ENCODE data around the gene JMJD4. TPM values are rescaled to one million over a fixed set of nuclear protein-coding genes. Genes with fewer than 3 reads are reported as not detected.
"Not testable (repeated sequence)": the region's sequence is repeated elsewhere in the genome, so short reads cannot be mapped to it uniquely, and the experiment has no call there.

The JMJD4 gene
- polyA plus RNA-seq, 4 donors: 8.4 to 14.7 (median 11.1) TPM

DNA sequence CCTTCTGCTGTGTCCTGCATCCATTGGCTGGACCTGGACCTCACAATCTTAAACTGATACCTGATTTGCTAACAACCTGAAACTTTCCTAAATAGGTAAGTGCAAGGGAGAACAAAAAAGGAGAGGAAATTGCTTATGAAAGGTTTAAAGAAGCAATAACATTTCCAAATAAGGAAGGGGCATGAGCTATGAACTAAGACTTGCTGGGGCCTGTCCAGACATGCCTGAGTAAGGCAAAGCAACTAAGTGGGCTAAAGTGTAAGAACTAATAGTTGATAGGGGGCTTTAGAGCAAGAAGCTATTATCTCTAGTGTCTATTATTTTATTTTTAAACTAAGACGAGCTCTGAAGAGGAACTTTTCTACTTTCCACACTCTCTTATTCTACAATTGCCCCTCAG, 11.6 kb downstream of the JMJD4 start:
- DNase-seq (no peak), FAIRE-seq (no peak)
- Histone ChIP-seq H3K4me3 (ENCODE audit: low read depth in 1 of 3, low read length in 3 of 3) (no peak overlapping the region), H3K27me3 (ENCODE audit: control insufficient read depth in 3 of 3, insufficient read depth in 3 of 3, low read length in 3 of 3) (peaks cover 0 to 4% (median 0%) of the 10 kb centered on the region in 3 donors), H3K9me3 (ENCODE audit: control insufficient read depth in 2 of 2, insufficient read depth in 1 of 2, low read depth in 1 of 2, low read length in 1 of 2) (peaks cover 0 to 31% of the 10 kb centered on the region in 2 donors), H3K4me1 (ENCODE audit: control insufficient read depth in 3 of 3, insufficient read depth in 2 of 3, low read depth in 1 of 3, low read length in 2 of 3) (peaks cover 0 to 5% (median 0%) of the 10 kb centered on the region in 3 donors), H3K36me3 (ENCODE audit: control insufficient read depth in 3 of 3, insufficient read depth in 2 of 3, low read depth in 1 of 3, low read length in 3 of 3) (no peaks in the 10 kb centered on the region), H3K27ac (ENCODE audit: low read depth in 1 of 3, low read length in 2 of 3) (no peak overlapping the region)
- 85 to 90% (median 88%) methylated on average over 1 of the region's 1 CpG for WGBS, 3 donors

DNA sequence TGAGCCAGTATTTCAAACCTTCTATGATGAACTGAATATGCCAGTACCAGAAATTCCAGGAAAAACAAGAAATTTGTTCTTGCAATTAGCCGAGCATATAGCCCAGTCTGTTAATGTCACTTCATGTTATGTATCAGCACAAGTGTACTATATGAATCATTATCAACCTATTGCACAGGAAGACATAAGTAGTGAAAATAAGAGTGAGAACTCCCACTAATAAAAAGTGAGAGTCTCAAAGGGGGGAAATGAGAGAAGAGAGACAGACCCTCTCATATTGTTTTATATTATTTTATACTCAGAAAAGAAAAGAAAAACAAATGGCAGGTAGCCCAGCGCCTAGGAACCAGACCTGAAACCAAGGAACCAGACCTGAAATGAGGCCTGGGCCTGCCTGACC, 16.2 kb downstream of the JMJD4 start:
- Histone ChIP-seq H3K4me3 (ENCODE audit: low read depth in 1 of 3, low read length in 3 of 3) (no peak overlapping the region), H3K36me3 (ENCODE audit: control insufficient read depth in 3 of 3, insufficient read depth in 2 of 3, low read depth in 1 of 3, low read length in 3 of 3) (no peaks in the 10 kb centered on the region), H3K27me3 (ENCODE audit: control insufficient read depth in 3 of 3, insufficient read depth in 3 of 3, low read length in 3 of 3) (peaks cover 0 to 4% (median 0%) of the 10 kb centered on the region in 3 donors), H3K4me1 (ENCODE audit: control insufficient read depth in 3 of 3, insufficient read depth in 2 of 3, low read depth in 1 of 3, low read length in 2 of 3) (no peaks in the 10 kb centered on the region), H3K9me3 (ENCODE audit: control insufficient read depth in 2 of 2, insufficient read depth in 1 of 2, low read depth in 1 of 2, low read length in 1 of 2) (peaks cover 0 to 31% of the 10 kb centered on the region in 2 donors), H3K27ac (ENCODE audit: low read depth in 1 of 3, low read length in 2 of 3) (no peak overlapping the region)
- DNase-seq (no peak), FAIRE-seq (no peak)
- 74 to 81% (median 75%) methylated on average over 2 of the region's 2 CpGs for WGBS, 3 donors

- no peaks in the 10 kb centered on the region for H3K27me3 ChIP-seq (ENCODE audit: control insufficient read depth in 3 of 3, insufficient read depth in 3 of 3, low read length in 3 of 3)
- H3K9me3 ChIP-seq (ENCODE audit: control insufficient read depth in 2 of 2, insufficient read depth in 1 of 2, low read depth in 1 of 2, low read length in 1 of 2): peaks cover 0 to 9% of the 10 kb centered on the region in 2 donors
- no peaks in the 10 kb centered on the region for H3K4me1 ChIP-seq (ENCODE audit: control insufficient read depth in 3 of 3, insufficient read depth in 2 of 3, low read depth in 1 of 3, low read length in 2 of 3)
- no peak for DNase-seq
- no peak for FAIRE-seq
- H3K27ac ChIP-seq (ENCODE audit: low read depth in 1 of 3, low read length in 2 of 3): no peak overlapping the region
- H3K4me3 ChIP-seq (ENCODE audit: low read depth in 1 of 3, low read length in 3 of 3): no peak overlapping the region
- H3K36me3 ChIP-seq (ENCODE audit: control insufficient read depth in 3 of 3, insufficient read depth in 2 of 3, low read depth in 1 of 3, low read length in 3 of 3): no peaks in the 10 kb centered on the region
Measured at GRCh38 chr1:227712648-227713047, 22.5 kb downstream of the JMJD4 start.

DNA sequence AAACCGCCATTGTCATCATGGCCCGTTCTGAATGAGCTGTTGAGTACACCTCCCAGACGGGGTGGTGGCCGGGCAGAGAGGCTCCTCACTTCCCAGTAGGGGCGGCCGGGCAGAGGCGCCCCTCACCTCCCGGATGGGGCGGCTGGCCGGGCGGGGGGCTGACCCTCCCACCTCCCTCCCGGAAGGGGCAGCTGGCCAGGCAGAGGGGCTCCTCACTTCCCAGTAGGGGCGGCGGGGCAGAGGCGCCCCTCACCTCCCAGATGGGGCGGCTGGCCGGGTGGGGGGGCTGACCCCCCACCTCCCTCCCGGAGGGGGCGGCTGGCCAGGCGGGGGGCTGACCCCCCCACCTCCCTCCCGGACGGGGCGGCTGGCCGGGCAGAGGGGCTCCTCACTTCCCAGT, 24.6 kb downstream of the JMJD4 start:
- not testable (repeated sequence) for DNase-seq; H3K4me3 ChIP-seq (ENCODE audit: low read depth in 1 of 3, low read length in 3 of 3); FAIRE-seq; H3K4me1 ChIP-seq (ENCODE audit: control insufficient read depth in 3 of 3, insufficient read depth in 2 of 3, low read depth in 1 of 3, low read length in 2 of 3); H3K27ac ChIP-seq (ENCODE audit: low read depth in 1 of 3, low read length in 2 of 3); H3K36me3 ChIP-seq (ENCODE audit: control insufficient read depth in 3 of 3, insufficient read depth in 2 of 3, low read depth in 1 of 3, low read length in 3 of 3); H3K27me3 ChIP-seq (ENCODE audit: control insufficient read depth in 3 of 3, insufficient read depth in 3 of 3, low read length in 3 of 3)
- H3K9me3 ChIP-seq (ENCODE audit: control insufficient read depth in 2 of 2, insufficient read depth in 1 of 2, low read depth in 1 of 2, low read length in 1 of 2): peaks cover 0 to 12% of the 10 kb centered on the region in 2 donors
- WGBS, 3 donors: 92 to 99% (median 93%) methylated on average over 4 to 23 of the region's 24 CpGs

DNA sequence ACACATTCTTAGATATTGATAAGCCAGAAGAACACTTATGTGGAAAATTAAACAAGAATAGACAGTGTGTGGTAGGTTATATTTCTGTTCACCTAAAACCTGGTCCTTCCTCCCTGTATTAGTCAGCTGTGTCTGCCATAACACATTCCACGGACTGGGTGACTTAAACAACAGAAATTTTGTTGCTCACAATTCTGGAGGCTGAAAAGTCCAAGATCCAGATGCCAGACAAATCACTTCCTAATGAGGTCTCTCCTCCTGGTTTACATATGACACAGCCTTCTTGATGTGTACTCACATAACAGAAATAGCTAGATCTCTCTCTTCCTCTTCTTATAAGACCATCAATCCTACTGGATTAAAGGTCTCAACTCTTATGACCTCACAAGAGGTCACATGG, 25.7 kb downstream of the JMJD4 start:
- H3K9me3 ChIP-seq (ENCODE audit: control insufficient read depth in 2 of 2, insufficient read depth in 1 of 2, low read depth in 1 of 2, low read length in 1 of 2): peaks cover 0 to 12% of the 10 kb centered on the region in 2 donors
- 56 to 82% (median 56%) methylated on average over 1 of the region's 1 CpG for WGBS, 3 donors
- no peaks in the 10 kb centered on the region for H3K4me1 ChIP-seq (ENCODE audit: control insufficient read depth in 3 of 3, insufficient read depth in 2 of 3, low read depth in 1 of 3, low read length in 2 of 3)
- FAIRE-seq (no peak), DNase-seq (no peak)
- no peaks in the 10 kb centered on the region for H3K27me3 ChIP-seq (ENCODE audit: control insufficient read depth in 3 of 3, insufficient read depth in 3 of 3, low read length in 3 of 3)
- H3K36me3 ChIP-seq (ENCODE audit: control insufficient read depth in 3 of 3, insufficient read depth in 2 of 3, low read depth in 1 of 3, low read length in 3 of 3): no peaks in the 10 kb centered on the region
- H3K4me3 ChIP-seq (ENCODE audit: low read depth in 1 of 3, low read length in 3 of 3): no peak overlapping the region
- no peak overlapping the region for H3K27ac ChIP-seq (ENCODE audit: low read depth in 1 of 3, low read length in 2 of 3)

- 17 to 22% (median 22%) methylated on average over 1 of the region's 1 CpG for WGBS, 3 donors
- no peaks in the 10 kb centered on the region for H3K4me1 ChIP-seq (ENCODE audit: control insufficient read depth in 3 of 3, insufficient read depth in 2 of 3, low read depth in 1 of 3, low read length in 2 of 3)
- FAIRE-seq (no peak), DNase-seq (no peak)
- H3K9me3 ChIP-seq (ENCODE audit: control insufficient read depth in 2 of 2, insufficient read depth in 1 of 2, low read depth in 1 of 2, low read length in 1 of 2): peaks cover 0 to 3% of the 10 kb centered on the region in 2 donors
- no peaks in the 10 kb centered on the region for H3K36me3 ChIP-seq (ENCODE audit: control insufficient read depth in 3 of 3, insufficient read depth in 2 of 3, low read depth in 1 of 3, low read length in 3 of 3)
- H3K27me3 ChIP-seq (ENCODE audit: control insufficient read depth in 3 of 3, insufficient read depth in 3 of 3, low read length in 3 of 3): no peaks in the 10 kb centered on the region
- no peak overlapping the region for H3K27ac ChIP-seq (ENCODE audit: low read depth in 1 of 3, low read length in 2 of 3)
- H3K4me3 ChIP-seq (ENCODE audit: low read depth in 1 of 3, low read length in 3 of 3): no peak overlapping the region
Measured at GRCh38 chr1:227707846-227708245, 27.3 kb downstream of the JMJD4 start.

GRCh38 chr1:227701631-227702030, 33.5 kb downstream of the JMJD4 start:
- H3K27ac ChIP-seq (ENCODE audit: low read depth in 1 of 3, low read length in 2 of 3); DNase-seq; H3K9me3 ChIP-seq (ENCODE audit: control insufficient read depth in 2 of 2, insufficient read depth in 1 of 2, low read depth in 1 of 2, low read length in 1 of 2); FAIRE-seq; H3K27me3 ChIP-seq (ENCODE audit: control insufficient read depth in 3 of 3, insufficient read depth in 3 of 3, low read length in 3 of 3); H3K4me3 ChIP-seq (ENCODE audit: low read depth in 1 of 3, low read length in 3 of 3); H3K4me1 ChIP-seq (ENCODE audit: control insufficient read depth in 3 of 3, insufficient read depth in 2 of 3, low read depth in 1 of 3, low read length in 2 of 3); H3K36me3 ChIP-seq (ENCODE audit: control insufficient read depth in 3 of 3, insufficient read depth in 2 of 3, low read depth in 1 of 3, low read length in 3 of 3): not testable (repeated sequence)
- 67 to 85% (median 83%) methylated on average over 1 of the region's 1 CpG for WGBS, 3 donors

- no peak overlapping the region for H3K4me3 ChIP-seq (ENCODE audit: low read depth in 1 of 3, low read length in 3 of 3)
Measured at GRCh38 chr1:227697321-227697864, 37.7 kb downstream of the JMJD4 start.

GRCh38 chr1:227685807-227686206, 49.3 kb downstream of the JMJD4 start:
- 55 to 68% (median 64%) methylated on average over 8 of the region's 8 CpGs for WGBS, 3 donors
- no peaks in the 10 kb centered on the region for H3K36me3 ChIP-seq (ENCODE audit: control insufficient read depth in 3 of 3, insufficient read depth in 2 of 3, low read depth in 1 of 3, low read length in 3 of 3)
- no peaks in the 10 kb centered on the region for H3K27me3 ChIP-seq (ENCODE audit: control insufficient read depth in 3 of 3, insufficient read depth in 3 of 3, low read length in 3 of 3)
- no peak overlapping the region for H3K4me3 ChIP-seq (ENCODE audit: low read depth in 1 of 3, low read length in 3 of 3)
- no peaks in the 10 kb centered on the region for H3K4me1 ChIP-seq (ENCODE audit: control insufficient read depth in 3 of 3, insufficient read depth in 2 of 3, low read depth in 1 of 3, low read length in 2 of 3)
- H3K27ac ChIP-seq (ENCODE audit: low read depth in 1 of 3, low read length in 2 of 3): no peak overlapping the region
- no peak for DNase-seq
- peaks cover 0 to 21% of the 10 kb centered on the region in 2 donors for H3K9me3 ChIP-seq (ENCODE audit: control insufficient read depth in 2 of 2, insufficient read depth in 1 of 2, low read depth in 1 of 2, low read length in 1 of 2)
- no peak for FAIRE-seq

More at GRCh38 chr1:227697321-227697864, 37.7 kb downstream of the JMJD4 start:
- WGBS, 3 donors: 86 to 89% (median 87%) methylated on average over 3 of the region's 3 CpGs
- H3K36me3 ChIP-seq (ENCODE audit: control insufficient read depth in 3 of 3, insufficient read depth in 2 of 3, low read depth in 1 of 3, low read length in 3 of 3): no peaks in the 10 kb centered on the region
- FAIRE-seq (no peak), DNase-seq (no peak)
- H3K27me3 ChIP-seq (ENCODE audit: control insufficient read depth in 3 of 3, insufficient read depth in 3 of 3, low read length in 3 of 3): peaks cover 0 to 3% (median 0%) of the 10 kb centered on the region in 3 donors
- H3K9me3 ChIP-seq (ENCODE audit: control insufficient read depth in 2 of 2, insufficient read depth in 1 of 2, low read depth in 1 of 2, low read length in 1 of 2): peaks cover 3 to 15% of the 10 kb centered on the region in 2 donors
- no peaks in the 10 kb centered on the region for H3K4me1 ChIP-seq (ENCODE audit: control insufficient read depth in 3 of 3, insufficient read depth in 2 of 3, low read depth in 1 of 3, low read length in 2 of 3)
- no peak overlapping the region for H3K27ac ChIP-seq (ENCODE audit: low read depth in 1 of 3, low read length in 2 of 3)

Data from small intestine (tissue), 7 donors.